Neural progenitor cell (in vitro differentiated cells): ENCODE results near the gene THAP9. TPM values are rescaled to one million over a fixed set of nuclear protein-coding genes. Genes with fewer than 3 reads are reported as not detected.
"Not testable (repeated sequence)": the region's sequence is repeated elsewhere in the genome, so short reads cannot be mapped to it uniquely, and the experiment has no call there.

Source experiments
- DNase-seq: peaks from one replicate; pipeline ENCODE4 v3.0.0-alpha.2; 2016; ENCODE audit warnings: low spot score
- H2AFZ ChIP-seq: fragments of 200-600 bp; sonication (generic); replicated peaks from 2 replicates; pipeline ENCODE4 v1.6.1; 2016; ENCODE audit warnings: antibody characterized with exemption
- H3F3A ChIP-seq: fragments of 200-600 bp; sonication (generic); 2 replicates; pipeline ENCODE4 v1.6.1; 2016; ENCODE audit warnings: antibody characterized with exemption, low read depth
- H3K27ac ChIP-seq: fragments of 200-600 bp; sonication (generic); 2 replicates; pipeline ENCODE4 v1.5.1; 2016; ENCODE audit warnings: mild to moderate bottlenecking
- H3K27me3 ChIP-seq: fragments of 200-600 bp; sonication (generic); 2 replicates; pipeline ENCODE4 v1.6.1; 2016; ENCODE audit warnings: mild to moderate bottlenecking, moderate library complexity
- H3K36me3 ChIP-seq: fragments of 200-600 bp; sonication (generic); 2 replicates; pipeline ENCODE4 v1.5.1; 2016
- H3K4me1 ChIP-seq: fragments of 200-600 bp; sonication (generic); 2 replicates; pipeline ENCODE4 v1.6.1; 2016; ENCODE audit warnings: mixed run types
- H3K4me2 ChIP-seq: fragments of 200-600 bp; sonication (generic); 2 replicates; pipeline ENCODE4 v1.6.1; 2016
- H3K4me3 ChIP-seq: fragments of 200-600 bp; sonication (generic); 2 replicates; pipeline ENCODE4 v1.5.1; 2016
- H3K79me2 ChIP-seq: fragments of 200-600 bp; sonication (generic); 2 replicates; pipeline ENCODE4 v1.6.1; 2016; ENCODE audit warnings: low read depth
- H3K9ac ChIP-seq: fragments of 200-600 bp; sonication (generic); 2 replicates; pipeline ENCODE4 v1.6.1; 2016
- H3K9me3 ChIP-seq: fragments of 200-600 bp; sonication (generic); 2 replicates; pipeline ENCODE4 v1.5.1; 2016; ENCODE audit warnings: low read depth
- H4K20me1 ChIP-seq: fragments of 200-600 bp; sonication (generic); 2 replicates; pipeline ENCODE4 v1.6.1; 2016; ENCODE audit warnings: low read depth
- H3K27ac Mint-ChIP-seq: 3 replicates; pipeline ENCODE4 v1.8.0; 2021; ENCODE audit warnings: mixed read lengths
- H3K27me3 Mint-ChIP-seq: 2 replicates; pipeline ENCODE4 v1.8.0; 2022; ENCODE audit warnings: low read depth, mild to moderate bottlenecking, inconsistent platforms, moderate library complexity, mixed read lengths; ENCODE audit not compliant: insufficient read depth
- H3K36me3 Mint-ChIP-seq: 3 replicates; pipeline ENCODE4 v1.8.0; 2021; ENCODE audit warnings: mixed read lengths
- H3K4me1 Mint-ChIP-seq: 3 replicates; pipeline ENCODE4 v1.8.0; 2021; ENCODE audit warnings: mixed read lengths
- H3K4me3 Mint-ChIP-seq: 3 replicates; pipeline ENCODE4 v1.8.0; 2021; ENCODE audit warnings: mild to moderate bottlenecking, moderate library complexity, mixed read lengths
- H3K9me3 Mint-ChIP-seq: 3 replicates; pipeline ENCODE4 v1.8.0; 2020; ENCODE audit warnings: mixed read lengths
- CTCF ChIP-seq: fragments of 200-600 bp; sonication (generic); IDR thresholded peaks from 2 replicates; pipeline ENCODE4 v1.5.1; 2017; ENCODE audit warnings: antibody characterized with exemption, mild to moderate bottlenecking
- EZH2 ChIP-seq: fragments of 200-600 bp; sonication (generic); IDR thresholded peaks from 2 replicates; pipeline ENCODE4 v1.6.1; 2017; ENCODE audit warnings: antibody characterized with exemption, mild to moderate bottlenecking, moderate library complexity
- EZH2phosphoT487 ChIP-seq: fragments of 200-600 bp; sonication (generic); IDR thresholded peaks from 2 replicates; pipeline ENCODE4 v1.6.1; 2017; ENCODE audit warnings: antibody characterized with exemption
- total RNA-seq: library from RNA; depleted of rRNA; stranded (reverse); fragments of >200 nt; gene quantifications from 2 replicates; pipeline ENCODE4 v1.2.3, GENCODE V29; 2015; ENCODE audit warnings: low replicate concordance

Gene THAP9
- total RNA-seq, 1 donor from 2014 or later = 78.7 TPM

DNA sequence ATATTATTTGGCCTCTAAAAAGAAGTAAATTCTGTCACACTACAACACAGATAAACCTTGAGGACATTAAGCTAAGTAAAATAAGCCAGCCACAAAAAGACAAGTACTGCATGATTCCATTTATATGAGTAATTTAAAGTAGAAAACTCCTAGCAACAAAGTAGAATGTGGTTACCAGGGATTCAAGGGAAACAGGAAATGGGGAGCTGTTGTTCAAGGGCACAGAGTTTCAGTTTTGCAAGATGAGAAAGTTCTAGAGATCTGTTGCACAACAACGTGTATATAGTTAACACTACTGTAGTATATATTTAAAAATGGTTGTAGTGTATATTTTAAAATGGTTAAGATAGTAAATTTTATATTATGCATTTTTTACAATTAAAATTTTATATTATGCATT lies 34.9 kb upstream of the THAP9 start:
- no peaks in the 10 kb centered on the region for H3K79me2 ChIP-seq
- H3K9ac ChIP-seq = no peak overlapping the region
- H3K27ac ChIP-seq = no peak overlapping the region
- H2AFZ ChIP-seq = no peak overlapping the region
- no peaks in the 10 kb centered on the region for H4K20me1 ChIP-seq
- H3K27me3 Mint-ChIP-seq = no peaks in the 10 kb centered on the region
- no peak overlapping the region for H3K4me3 ChIP-seq
- no peak overlapping the region for H3K4me2 ChIP-seq
- no peak overlapping the region for H3K27ac Mint-ChIP-seq
- no peaks in the 10 kb centered on the region for H3K9me3 Mint-ChIP-seq
- H3K27me3 ChIP-seq = no peaks in the 10 kb centered on the region
- no peaks in the 10 kb centered on the region for H3K4me1 Mint-ChIP-seq
- no peak for TF ChIP-seq CTCF
- no peak for DNase-seq
- H3K36me3 ChIP-seq = peaks cover 26% of the 10 kb centered on the region
- H3K9me3 ChIP-seq = no peaks in the 10 kb centered on the region
- no peaks in the 10 kb centered on the region for H3K4me1 ChIP-seq
- no peak overlapping the region for H3K4me3 Mint-ChIP-seq
- H3F3A ChIP-seq = no peaks in the 10 kb centered on the region
- H3K36me3 Mint-ChIP-seq = peaks cover 34% of the 10 kb centered on the region

GRCh38 chr4:82866033-82866432 lies 34.5 kb upstream of the THAP9 start:
- H3K9me3 Mint-ChIP-seq, H3K9me3 ChIP-seq, H3K4me2 ChIP-seq, H3K27ac ChIP-seq, DNase-seq, H2AFZ ChIP-seq, H3K27me3 ChIP-seq, H4K20me1 ChIP-seq, H3F3A ChIP-seq, H3K27ac Mint-ChIP-seq, H3K4me1 Mint-ChIP-seq, H3K4me3 ChIP-seq, H3K4me3 Mint-ChIP-seq, H3K79me2 ChIP-seq, H3K4me1 ChIP-seq, H3K27me3 Mint-ChIP-seq, H3K9ac ChIP-seq: not testable (repeated sequence)
- peaks cover 38% of the 10 kb centered on the region for H3K36me3 Mint-ChIP-seq
- peaks cover 31% of the 10 kb centered on the region for H3K36me3 ChIP-seq

DNA sequence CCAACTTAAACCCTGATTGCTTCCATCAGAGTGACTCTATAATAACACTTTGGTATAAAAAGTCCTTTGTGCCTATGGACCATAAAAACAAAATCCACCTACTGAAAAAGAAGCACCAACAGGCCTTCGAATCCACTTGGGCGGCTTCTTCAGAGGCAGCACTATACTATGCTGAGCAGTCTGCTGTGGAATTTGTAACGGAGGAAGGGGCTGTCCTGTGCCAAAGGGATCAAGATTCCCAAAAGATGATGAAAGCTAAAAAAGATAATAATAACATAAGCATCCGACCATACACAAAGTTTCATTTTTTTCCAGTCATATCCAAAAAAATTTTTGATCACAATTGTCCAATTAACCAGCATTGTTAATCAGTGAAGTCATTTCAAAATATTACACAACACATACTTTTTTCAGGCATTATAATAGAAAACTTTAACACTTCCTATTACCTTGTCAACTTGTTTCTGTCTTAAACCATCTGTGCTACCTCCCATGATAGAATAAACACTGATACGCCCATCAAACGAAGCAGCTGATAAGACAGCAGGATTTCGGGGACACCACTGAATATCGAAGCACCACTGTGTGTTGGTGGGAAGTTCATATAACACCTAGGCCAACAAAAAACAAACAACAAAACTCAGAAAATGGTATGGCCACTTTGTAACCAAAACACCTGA lies 33.7 kb upstream of the THAP9 start:
- Mint-ChIP-seq H3K27me3 (no peaks in the 10 kb centered on the region), H3K4me3 (no peak overlapping the region), H3K9me3 (no peaks in the 10 kb centered on the region), H3K27ac (no peak overlapping the region), H3K36me3 (peaks cover 38% of the 10 kb centered on the region), H3K4me1 (no peaks in the 10 kb centered on the region)
- H3K36me3 ChIP-seq = peaks cover 34% of the 10 kb centered on the region
- no peak overlapping the region for H3K4me2 ChIP-seq
- H3K27ac ChIP-seq = no peak overlapping the region
- no peak for TF ChIP-seq EZH2
- TF ChIP-seq EZH2phosphoT487 = no peak
- no peak for TF ChIP-seq CTCF
- no peak for DNase-seq
- no peaks in the 10 kb centered on the region for H3K79me2 ChIP-seq
- no peak overlapping the region for H3K9ac ChIP-seq
- no peaks in the 10 kb centered on the region for H3K27me3 ChIP-seq
- H3K4me1 ChIP-seq = no peaks in the 10 kb centered on the region
- no peaks in the 10 kb centered on the region for H3K9me3 ChIP-seq
- no peak overlapping the region for H2AFZ ChIP-seq
- no peak overlapping the region for H3K4me3 ChIP-seq
- no peaks in the 10 kb centered on the region for H4K20me1 ChIP-seq
- H3F3A ChIP-seq = no peaks in the 10 kb centered on the region

DNA sequence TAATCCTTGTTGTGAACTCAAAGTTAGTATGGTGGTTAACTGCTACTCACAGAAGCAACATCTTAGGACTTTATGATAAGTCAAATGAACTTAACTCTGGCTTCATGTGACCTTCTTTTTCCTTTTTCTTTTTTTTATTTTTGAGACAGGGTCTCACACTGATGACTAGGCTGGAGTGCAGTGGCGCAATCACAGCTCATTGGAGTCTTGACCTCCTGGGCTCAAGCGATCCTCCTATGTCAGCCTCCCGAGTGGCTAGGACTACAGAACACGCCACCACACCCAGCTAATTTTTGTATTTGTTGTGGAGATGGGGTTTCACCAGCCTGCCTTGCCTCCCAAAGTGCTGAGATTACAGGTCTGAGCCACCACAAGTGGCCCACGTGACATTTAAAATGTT lies 32.0 kb upstream of the THAP9 start:
- Mint-ChIP-seq H3K27me3 (no peaks in the 10 kb centered on the region), H3K4me3 (no peak overlapping the region), H3K4me1 (no peaks in the 10 kb centered on the region), H3K36me3 (peaks cover 32% of the 10 kb centered on the region), H3K9me3 (no peaks in the 10 kb centered on the region), H3K27ac (no peak overlapping the region)
- no peak overlapping the region for H2AFZ ChIP-seq
- H3F3A ChIP-seq = no peaks in the 10 kb centered on the region
- no peaks in the 10 kb centered on the region for H3K27me3 ChIP-seq
- H3K27ac ChIP-seq = no peak overlapping the region
- H3K4me2 ChIP-seq = no peak overlapping the region
- H4K20me1 ChIP-seq = no peaks in the 10 kb centered on the region
- H3K9me3 ChIP-seq = no peaks in the 10 kb centered on the region
- H3K9ac ChIP-seq = no peak overlapping the region
- H3K36me3 ChIP-seq = peaks cover 26% of the 10 kb centered on the region
- no peak for DNase-seq
- H3K4me3 ChIP-seq = no peak overlapping the region
- TF ChIP-seq EZH2phosphoT487 (no peak), CTCF (no peak)
- H3K4me1 ChIP-seq = no peaks in the 10 kb centered on the region
- no peaks in the 10 kb centered on the region for H3K79me2 ChIP-seq
